T-helper 17 cell (primary cell): Measurements from ENCODE around the gene DNAJC8. TPM values are rescaled to one million over a fixed set of nuclear protein-coding genes. Genes with fewer than 3 reads are reported as not detected.

Experiments used
- ATAC-seq: fragments of 150-1000 bp; cut with Tn5 transposase; 2 replicates; pipeline ENCODE4 v1.10.0; 2021; ENCODE audit warnings: mild to moderate bottlenecking, moderate library complexity
- DNase-seq, 3 donors: peaks; one replicate each; pipeline versions ENCODE4 v3.0.0 to v3.0.0-alpha.2; 2020 to 2021
- H3K9me3 ChIP-seq: one replicate; pipeline ENCODE4 v1.7.0; 2013; ENCODE audit warnings: low read length, mild to moderate bottlenecking; ENCODE audit not compliant: control insufficient read depth, poor library complexity, severe bottlenecking
- H3K27ac Mint-ChIP-seq: one replicate; pipeline ENCODE4 v1.8.0; 2022; ENCODE audit warnings: mild to moderate bottlenecking, moderate library complexity, mixed read lengths
- H3K27me3 Mint-ChIP-seq: one replicate; pipeline ENCODE4 v1.8.0; 2022; ENCODE audit warnings: mixed read lengths
- H3K36me3 Mint-ChIP-seq: one replicate; pipeline ENCODE4 v1.8.0; 2022; ENCODE audit warnings: low read depth, mixed read lengths
- H3K4me1 Mint-ChIP-seq: one replicate; pipeline ENCODE4 v1.8.0; 2022; ENCODE audit warnings: mild to moderate bottlenecking, mixed read lengths
- H3K4me3 Mint-ChIP-seq: one replicate; pipeline ENCODE4 v1.8.0; 2022; ENCODE audit warnings: mild to moderate bottlenecking, moderate library complexity, mixed read lengths
- total RNA-seq, 4 donors: library from RNA in 2 of 4; stranded (reverse) in 2 of 4; gene quantifications; one replicate each; pipeline ENCODE4 v1.2.3 and lab custom pipeline; 2022 to 2026

The DNAJC8 gene
- total RNA-seq, 2 donors from 2014 or later: 52.1 to 58.4 TPM

DNA sequence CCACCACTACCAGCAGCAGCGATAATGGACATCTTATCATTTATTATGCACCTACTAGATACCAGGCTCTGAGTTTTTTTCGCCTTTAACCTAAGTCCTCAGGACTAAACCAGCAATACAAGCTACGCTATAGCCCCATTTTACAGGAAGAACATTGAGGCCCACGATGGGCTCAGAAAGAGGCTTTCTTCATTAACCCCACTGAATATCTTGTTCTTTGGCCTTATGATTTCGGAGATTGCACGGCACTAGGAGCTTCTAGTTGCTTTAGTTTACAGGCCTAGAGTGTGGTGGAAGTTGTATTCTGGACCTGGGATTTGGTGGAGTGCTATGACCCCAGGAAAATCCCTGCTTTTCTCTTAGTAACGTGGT lies 28.0 kb upstream of the DNAJC8 start:
- ATAC-seq (no peak), DNase-seq (no peak)
- no peaks in the 10 kb centered on the region for H3K36me3 Mint-ChIP-seq
- H3K9me3 ChIP-seq: no peaks in the 10 kb centered on the region
- no peak overlapping the region for H3K27ac Mint-ChIP-seq
- H3K4me1 Mint-ChIP-seq: peaks cover 34% of the 10 kb centered on the region
- H3K4me3 Mint-ChIP-seq: peak overlapping the region; percentile 88
- no peaks in the 10 kb centered on the region for H3K27me3 Mint-ChIP-seq

GRCh38 chr1:28259934-28260802 lies 27.3 kb upstream of the DNAJC8 start:
- ATAC-seq (no peak), DNase-seq (no peak)
- H3K27ac Mint-ChIP-seq: peak overlapping the region; percentile 9
- peaks cover 32% of the 10 kb centered on the region for H3K4me1 Mint-ChIP-seq
- H3K27me3 Mint-ChIP-seq: no peaks in the 10 kb centered on the region
- H3K36me3 Mint-ChIP-seq: no peaks in the 10 kb centered on the region
- peak overlapping the region; percentile 88 for H3K4me3 Mint-ChIP-seq
- no peaks in the 10 kb centered on the region for H3K9me3 ChIP-seq

GRCh38 chr1:28259252-28259933 lies 26.6 kb upstream of the DNAJC8 start, which contains the start of gene SESN2:
Gene SESN2, plus strand, starts transcription at chr1:28259518. Its CDS starts 330 bp downstream, at chr1:28259848.
- H3K27ac Mint-ChIP-seq: peak within 1 kb of the TSS; percentile 9
- peaks cover 32% of the 10 kb centered on the region for H3K4me1 Mint-ChIP-seq
- H3K36me3 Mint-ChIP-seq: no peaks in the 10 kb centered on the region
- DNase-seq (peak; percentile 98 to 99 (median 98)), ATAC-seq (peak; percentile 98)
- H3K27me3 Mint-ChIP-seq: no peaks in the 10 kb centered on the region
- H3K4me3 Mint-ChIP-seq: peak within 1 kb of the TSS; percentile 88
- no peaks in the 10 kb centered on the region for H3K9me3 ChIP-seq

- peak overlapping the region; percentile 88 for H3K4me3 Mint-ChIP-seq
- peaks cover 32% of the 10 kb centered on the region for H3K4me1 Mint-ChIP-seq
- H3K27me3 Mint-ChIP-seq: no peaks in the 10 kb centered on the region
- H3K27ac Mint-ChIP-seq: peak overlapping the region; percentile 9
- no peaks in the 10 kb centered on the region for H3K9me3 ChIP-seq
- DNase-seq (no peak), ATAC-seq (no peak)
- H3K36me3 Mint-ChIP-seq: no peaks in the 10 kb centered on the region
Observed at GRCh38 chr1:28258628-28259251, 25.9 kb upstream of the DNAJC8 start.

DNA sequence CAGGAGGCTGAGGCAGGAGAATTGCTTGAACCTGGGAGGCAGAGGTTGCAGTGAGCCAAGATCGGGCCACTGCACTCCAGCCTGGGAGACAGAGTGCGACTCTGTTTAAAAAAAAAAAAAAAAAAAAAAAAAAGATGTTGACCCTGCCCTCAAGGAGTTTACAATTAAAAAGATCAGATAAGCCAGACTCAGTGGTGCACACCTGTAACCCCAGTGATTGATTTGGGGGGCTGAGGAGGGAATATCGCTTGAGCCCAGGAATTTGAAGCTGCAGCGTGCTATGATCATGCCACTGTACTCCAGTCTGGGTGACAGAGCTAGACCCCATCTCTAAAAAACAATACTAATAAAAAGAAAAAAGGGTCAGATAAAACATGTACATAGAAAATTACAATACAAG lies 24.9 kb upstream of the DNAJC8 start:
- Mint-ChIP-seq H3K4me3 (no peak overlapping the region), H3K4me1 (peaks cover 29% of the 10 kb centered on the region), H3K27me3 (no peaks in the 10 kb centered on the region), H3K27ac (no peak overlapping the region), H3K36me3 (no peaks in the 10 kb centered on the region)
- ATAC-seq (no peak), DNase-seq (no peak)
- H3K9me3 ChIP-seq: no peaks in the 10 kb centered on the region

GRCh38 chr1:28256197-28256827 lies 23.5 kb upstream of the DNAJC8 start:
- Mint-ChIP-seq H3K27ac (peak overlapping the region; percentile 0), H3K36me3 (no peaks in the 10 kb centered on the region)

GRCh38 chr1:28249866-28250295 lies 17.1 kb upstream of the DNAJC8 start:
- DNase-seq: no peak
- ATAC-seq: no peak
- Mint-ChIP-seq H3K4me3 (no peak overlapping the region), H3K27ac (peak overlapping the region; percentile 9), H3K27me3 (no peaks in the 10 kb centered on the region), H3K36me3 (no peaks in the 10 kb centered on the region), H3K4me1 (peaks cover 28% of the 10 kb centered on the region)
- no peaks in the 10 kb centered on the region for H3K9me3 ChIP-seq

More at GRCh38 chr1:28256197-28256827, 23.5 kb upstream of the DNAJC8 start:
- Mint-ChIP-seq H3K4me1 (peaks cover 27% of the 10 kb centered on the region), H3K27me3 (no peaks in the 10 kb centered on the region), H3K4me3 (peak overlapping the region; percentile 76)
- no peaks in the 10 kb centered on the region for H3K9me3 ChIP-seq
- DNase-seq: no peak
- ATAC-seq: peak; percentile 52

DNA sequence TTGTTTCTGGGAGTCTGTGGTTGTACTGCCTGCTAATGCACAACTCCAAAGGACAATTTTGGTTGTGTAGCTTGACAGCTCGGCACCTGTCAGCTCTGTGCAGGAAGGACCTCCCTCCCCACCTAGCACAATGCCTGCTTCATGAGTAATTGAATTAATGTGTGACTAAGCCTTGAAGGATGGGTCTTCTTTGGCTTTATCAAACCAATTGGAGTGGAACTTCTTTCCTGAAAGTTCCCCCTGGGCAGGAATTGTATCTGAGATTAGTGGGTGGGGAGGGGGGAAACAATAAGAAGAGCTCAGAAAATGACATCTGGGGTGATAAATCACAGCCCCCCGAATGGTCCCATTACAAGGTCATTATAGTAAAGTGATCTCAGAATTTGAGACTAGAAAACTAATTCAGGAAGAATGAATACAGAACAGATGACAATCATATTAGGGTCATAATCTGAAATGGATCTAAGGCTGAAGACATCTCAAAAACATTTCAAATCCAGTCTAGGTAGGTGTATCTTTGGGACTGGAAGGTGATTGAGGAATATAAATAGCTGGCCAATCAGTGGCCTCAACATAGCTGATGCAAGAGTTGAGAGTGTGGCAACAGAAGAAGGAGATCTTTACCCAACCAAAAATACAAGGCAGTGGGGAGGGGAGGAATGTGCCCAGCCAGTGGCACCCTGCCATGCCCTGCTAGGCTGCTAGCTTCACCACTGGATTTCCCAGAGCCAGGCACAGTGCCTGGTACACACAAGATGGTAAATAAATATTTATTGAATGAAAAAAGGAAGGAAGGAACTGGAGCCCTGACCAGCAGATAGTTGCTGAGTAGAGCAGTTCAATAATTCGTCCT lies 16.4 kb upstream of the DNAJC8 start:
- Mint-ChIP-seq H3K4me1 (peaks cover 30% of the 10 kb centered on the region), H3K4me3 (peak overlapping the region; percentile 87), H3K27ac (peak overlapping the region; percentile 99), H3K36me3 (no peaks in the 10 kb centered on the region), H3K27me3 (no peaks in the 10 kb centered on the region)
- H3K9me3 ChIP-seq: no peaks in the 10 kb centered on the region
- ATAC-seq (no peak), DNase-seq (no peak)

- no peaks in the 10 kb centered on the region for H3K9me3 ChIP-seq
- no peaks in the 10 kb centered on the region for H3K36me3 Mint-ChIP-seq
- peak overlapping the region; percentile 87 for H3K4me3 Mint-ChIP-seq
- DNase-seq (peak; percentile 63 to 76 (median 69)), ATAC-seq (peak; percentile 22)
- H3K4me1 Mint-ChIP-seq: peaks cover 35% of the 10 kb centered on the region
- peak overlapping the region; percentile 99 for H3K27ac Mint-ChIP-seq
- no peaks in the 10 kb centered on the region for H3K27me3 Mint-ChIP-seq
Observed at GRCh38 chr1:28248273-28249012, 15.6 kb upstream of the DNAJC8 start.

- H3K27me3 Mint-ChIP-seq: no peaks in the 10 kb centered on the region
- peak overlapping the region; percentile 87 for H3K4me3 Mint-ChIP-seq
- H3K36me3 Mint-ChIP-seq: no peaks in the 10 kb centered on the region
- H3K4me1 Mint-ChIP-seq: peaks cover 38% of the 10 kb centered on the region
- H3K27ac Mint-ChIP-seq: peak overlapping the region; percentile 99
- no peak for ATAC-seq
- H3K9me3 ChIP-seq: no peaks in the 10 kb centered on the region
- no peak for DNase-seq
Observed at GRCh38 chr1:28247612-28248272, 14.9 kb upstream of the DNAJC8 start.

DNA sequence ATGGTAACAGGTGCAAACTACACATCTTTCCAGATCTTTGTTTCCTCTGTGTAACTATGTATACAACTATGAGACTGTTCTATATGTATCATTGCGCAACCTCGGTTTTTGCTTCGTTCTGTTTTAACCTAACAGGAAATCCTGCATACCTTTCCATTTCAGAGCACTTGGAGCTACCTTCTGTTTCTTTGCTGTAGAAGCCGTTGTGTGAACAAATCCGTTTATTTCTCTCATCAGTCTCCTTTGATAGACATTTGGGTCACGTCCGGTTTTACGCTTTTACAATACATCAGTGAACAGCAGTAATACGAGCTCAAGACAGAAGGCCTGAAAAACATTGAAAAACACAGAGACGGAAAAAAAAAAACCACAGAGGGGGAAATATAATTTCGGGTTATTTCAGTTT lies 13.6 kb upstream of the DNAJC8 start:
- DNase-seq (peak in 2 of 3 donors; percentile 16 to 35), ATAC-seq (peak; percentile 62)

More for the DNA sequence above, 13.6 kb upstream of the DNAJC8 start:
- H3K4me1 Mint-ChIP-seq: peaks cover 40% of the 10 kb centered on the region
- H3K36me3 Mint-ChIP-seq: no peaks in the 10 kb centered on the region
- peak overlapping the region; percentile 99 for H3K27ac Mint-ChIP-seq
- no peaks in the 10 kb centered on the region for H3K27me3 Mint-ChIP-seq
- H3K9me3 ChIP-seq: no peaks in the 10 kb centered on the region
- H3K4me3 Mint-ChIP-seq: peak overlapping the region; percentile 87
